Activated effector memory CD4-positive, alpha-beta T cell treated with Interleukin-2 at 50 U/mL for 16 hours (primary cell): ENCODE data around the gene AMBP.
"Not testable (repeated sequence)": the region's sequence is repeated elsewhere in the genome, so short reads cannot be mapped to it uniquely, and the experiment has no call there.

ENCODE experiments used
- DNase-seq: peaks from one replicate; pipeline ENCODE4 v3.0.0-alpha.2; 2020

AMBP gene

GRCh38 chr9:114049441-114050225 is 28.5 kb downstream of the AMBP start:
- no peak for DNase-seq

DNA sequence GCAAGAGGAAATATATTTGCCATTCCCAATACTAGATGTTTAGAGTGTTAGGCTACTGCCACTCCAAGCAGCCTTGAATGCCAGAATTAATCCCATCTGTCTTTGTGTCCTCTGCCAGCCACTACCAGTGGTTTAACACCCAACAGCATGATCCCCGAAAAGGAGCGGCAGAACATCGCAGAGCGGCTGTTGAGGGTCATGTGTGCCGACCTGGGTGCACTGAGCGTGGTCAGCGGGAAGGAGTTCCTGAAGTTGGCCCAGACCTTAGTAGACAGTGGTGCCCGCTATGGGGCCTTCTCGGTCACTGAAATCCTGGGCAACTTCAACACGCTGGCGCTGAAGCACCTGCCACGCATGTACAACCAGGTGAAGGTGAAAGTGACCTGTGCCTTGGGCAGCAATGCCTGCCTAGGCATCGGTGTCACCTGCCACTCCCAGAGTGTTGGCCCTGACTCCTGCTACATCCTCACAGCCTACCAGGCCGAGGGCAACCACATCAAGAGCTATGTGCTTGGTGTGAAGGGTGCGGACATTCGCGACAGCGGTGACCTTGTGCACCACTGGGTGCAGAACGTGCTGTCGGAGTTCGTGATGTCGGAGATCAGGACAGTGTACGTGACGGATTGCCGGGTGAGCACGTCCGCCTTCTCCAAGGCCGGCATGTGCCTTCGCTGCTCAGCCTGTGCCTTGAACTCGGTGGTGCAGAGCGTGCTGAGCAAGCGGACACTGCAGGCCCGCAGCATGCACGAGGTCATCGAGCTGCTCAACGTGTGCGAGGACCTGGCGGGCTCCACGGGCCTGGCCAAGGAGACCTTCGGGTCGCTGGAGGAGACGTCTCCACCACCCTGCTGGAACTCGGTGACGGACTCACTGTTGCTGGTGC is 29.3 kb downstream of the AMBP start:
- no peak for DNase-seq

DNA sequence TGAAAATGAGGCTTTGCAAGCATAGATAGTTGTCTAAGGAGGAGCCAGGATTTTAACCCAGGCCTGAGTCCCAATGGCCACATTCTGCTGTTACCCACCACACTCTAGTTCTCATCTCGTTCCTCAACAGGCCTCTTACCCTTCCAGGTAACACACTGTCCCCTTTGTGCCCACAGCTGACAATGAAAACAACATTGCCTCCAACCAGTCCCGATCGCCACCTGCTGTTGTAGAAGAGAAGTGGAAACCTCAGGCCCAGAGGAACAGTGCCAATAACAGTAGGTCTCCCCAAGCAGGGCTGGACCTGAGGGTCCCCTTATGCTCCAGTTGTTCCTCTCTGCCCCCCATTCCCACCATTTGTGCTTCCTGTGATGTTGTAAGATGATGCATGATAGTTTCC is 30.4 kb downstream of the AMBP start:
- DNase-seq, result no peak

DNA sequence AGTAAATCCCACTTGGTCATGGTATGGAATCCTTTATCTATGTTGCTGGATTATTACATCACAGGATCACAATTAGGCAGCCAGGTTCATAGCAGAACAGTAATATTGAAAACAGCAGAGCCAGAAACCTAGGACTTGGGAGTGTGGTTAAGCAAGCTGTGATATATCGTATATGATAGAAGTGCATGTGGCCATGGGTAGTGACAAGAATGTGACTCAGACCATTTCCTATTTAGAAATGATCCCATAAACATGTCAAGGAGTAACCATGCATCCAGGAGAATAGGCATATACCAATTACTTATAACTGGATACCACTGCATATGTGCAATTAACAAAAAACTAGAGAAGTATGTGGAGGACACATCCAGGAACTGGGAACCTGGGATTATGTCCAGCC is 31.2 kb downstream of the AMBP start:
- no peak for DNase-seq

DNA sequence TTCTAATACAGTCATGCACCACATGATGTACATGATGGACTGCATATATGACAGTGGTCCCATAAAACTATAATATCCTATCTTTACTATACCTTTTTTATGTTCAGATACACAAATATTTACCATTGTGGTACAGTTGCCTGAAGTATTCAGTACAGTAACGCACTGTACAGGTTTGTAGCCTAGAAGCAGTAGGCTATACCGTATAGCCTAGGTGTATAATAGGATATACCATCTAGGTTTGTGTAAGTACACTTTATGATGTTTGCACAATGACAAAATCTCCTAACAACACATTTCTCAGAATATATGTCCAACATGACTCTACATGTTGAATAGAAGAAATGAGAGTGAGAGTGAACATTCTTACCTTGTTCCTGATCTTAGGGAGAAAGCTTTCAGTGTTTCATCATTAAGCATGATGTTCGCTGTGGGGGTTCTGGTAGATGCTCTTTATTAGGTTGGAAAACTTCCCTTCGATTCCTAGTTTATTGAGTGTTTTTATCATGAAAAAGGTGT is 31.8 kb downstream of the AMBP start:
- DNase-seq, result no peak

- DNase-seq, result not testable (repeated sequence)
Measured at GRCh38 chr9:114043660-114044059, 34.4 kb downstream of the AMBP start.

DNA sequence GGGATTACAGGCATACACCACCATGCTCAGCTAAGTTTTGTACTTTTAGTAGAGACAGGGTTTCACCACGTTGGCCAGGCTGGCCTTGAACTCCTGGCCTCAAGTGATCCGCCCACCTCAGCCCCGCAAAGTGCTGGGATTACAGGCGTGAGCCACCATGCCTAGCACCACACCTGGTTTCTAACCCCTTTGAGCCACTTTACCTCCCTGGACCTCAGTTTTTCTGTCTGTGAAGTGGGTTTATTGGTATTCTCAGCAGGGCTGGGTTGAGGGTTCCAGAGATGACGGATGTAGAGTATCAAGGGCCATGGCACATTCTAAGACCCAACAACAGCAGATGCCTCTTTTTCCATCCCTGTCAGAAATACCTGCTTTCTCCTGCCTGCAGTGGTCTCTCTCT is 38.6 kb downstream of the AMBP start:
- DNase-seq, result no peak

GRCh38 chr9:114038724-114039313 is 39.3 kb downstream of the AMBP start:
- no peak for DNase-seq

DNA sequence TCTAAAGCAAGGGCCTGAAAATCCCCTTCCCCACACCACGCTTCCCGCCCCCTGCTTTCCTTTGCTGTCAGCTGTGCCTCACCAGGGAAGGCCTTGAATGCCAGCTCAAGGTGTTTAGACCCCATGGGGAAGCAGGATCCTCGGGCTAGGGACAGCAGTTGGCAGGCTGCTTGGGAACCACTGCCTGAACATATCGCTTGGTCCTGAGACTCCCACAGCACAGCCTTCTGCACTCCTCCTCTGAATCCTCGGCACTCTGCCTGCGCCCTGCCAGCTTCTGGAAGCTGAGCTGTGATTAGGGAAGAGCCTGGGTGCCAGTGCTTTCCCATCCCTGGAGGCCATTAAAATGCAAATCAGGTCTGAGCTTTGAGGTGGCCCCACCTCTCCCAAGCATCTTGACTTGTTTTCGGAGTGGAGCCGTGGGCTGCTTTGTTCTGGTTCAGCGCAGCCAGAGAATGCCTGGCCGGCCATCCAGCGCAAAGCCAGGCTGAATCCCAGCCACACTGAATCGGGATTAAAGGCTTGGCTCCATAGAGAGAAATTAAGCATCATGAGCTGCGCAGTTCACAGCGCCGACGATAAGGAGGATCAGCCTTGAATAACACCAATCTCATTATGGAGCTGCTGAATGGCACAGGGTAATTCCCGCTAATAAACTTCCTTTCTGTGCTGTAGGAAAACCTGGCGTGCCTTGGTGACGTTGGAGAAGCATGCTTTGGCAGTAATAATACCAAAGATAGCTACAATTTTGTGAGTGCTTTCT is 40.0 kb downstream of the AMBP start:
- DNase-seq, result no peak

DNA sequence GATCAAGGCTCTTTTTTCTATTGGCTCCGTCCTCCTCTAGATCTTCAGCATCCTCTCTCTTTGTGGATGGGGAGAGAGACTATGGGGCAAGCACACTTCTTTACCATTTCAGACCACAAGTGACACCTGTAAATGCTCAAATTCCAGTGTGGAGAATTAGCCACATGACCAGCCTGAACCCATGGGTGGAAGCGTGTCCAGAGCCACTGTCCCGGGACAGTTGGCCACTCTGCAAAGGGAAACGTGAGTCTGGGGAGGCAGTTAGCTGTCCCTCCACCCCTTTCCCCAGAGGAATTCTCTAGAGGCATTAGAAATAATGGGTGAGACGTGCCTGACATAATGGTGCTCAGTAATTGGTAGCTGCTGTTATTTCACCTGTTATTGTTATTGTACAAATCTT is 40.9 kb downstream of the AMBP start:
- DNase-seq, result no peak

DNA sequence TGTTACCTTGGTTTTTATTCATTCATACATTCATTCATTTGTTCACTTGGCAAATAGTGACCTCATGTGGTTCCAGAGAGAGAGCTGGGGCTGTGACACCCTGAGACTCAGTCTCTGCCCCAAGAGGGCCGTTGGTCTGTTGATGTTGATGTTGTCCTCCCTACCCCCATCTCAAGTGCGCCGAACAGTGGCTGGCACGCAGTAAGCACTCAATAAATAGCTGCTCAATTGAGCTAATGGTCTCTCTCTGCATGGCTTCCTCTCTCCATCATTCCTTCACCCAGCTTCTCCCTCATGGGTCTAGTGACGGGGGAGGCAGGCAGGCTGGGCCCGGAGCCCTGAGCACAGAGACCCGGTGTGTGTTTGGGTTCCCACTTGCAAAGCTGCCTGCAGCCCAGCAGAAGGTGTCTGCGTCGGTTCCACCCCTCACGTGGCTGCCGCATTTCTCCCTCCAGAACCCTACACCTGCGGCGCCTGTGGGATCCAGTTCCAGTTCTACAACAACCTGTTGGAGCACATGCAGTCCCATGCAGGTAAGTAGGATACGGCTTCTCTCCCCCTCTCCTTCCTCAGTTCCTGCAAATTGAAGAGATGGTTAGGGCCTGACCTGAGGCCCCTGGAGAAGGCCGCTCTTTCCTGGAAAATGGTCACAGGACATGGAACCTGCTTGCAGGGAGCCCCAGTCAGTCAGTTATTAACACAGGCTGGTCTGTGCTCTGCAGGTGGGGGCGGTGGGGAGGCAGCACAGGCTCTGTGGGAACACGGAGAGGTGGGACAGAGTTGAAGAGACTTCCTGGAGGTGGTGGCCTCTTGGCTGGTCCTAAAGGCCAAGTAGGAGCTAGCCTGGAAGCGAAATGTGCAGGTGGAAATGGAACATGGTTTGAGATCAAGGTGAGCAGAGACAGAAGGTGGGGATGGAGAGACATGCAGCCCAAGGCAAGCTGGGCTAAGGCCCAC is 42.0 kb downstream of the AMBP start:
- no peak for DNase-seq

GRCh38 chr9:114035221-114035844 is 42.8 kb downstream of the AMBP start:
- DNase-seq, result no peak

DNA sequence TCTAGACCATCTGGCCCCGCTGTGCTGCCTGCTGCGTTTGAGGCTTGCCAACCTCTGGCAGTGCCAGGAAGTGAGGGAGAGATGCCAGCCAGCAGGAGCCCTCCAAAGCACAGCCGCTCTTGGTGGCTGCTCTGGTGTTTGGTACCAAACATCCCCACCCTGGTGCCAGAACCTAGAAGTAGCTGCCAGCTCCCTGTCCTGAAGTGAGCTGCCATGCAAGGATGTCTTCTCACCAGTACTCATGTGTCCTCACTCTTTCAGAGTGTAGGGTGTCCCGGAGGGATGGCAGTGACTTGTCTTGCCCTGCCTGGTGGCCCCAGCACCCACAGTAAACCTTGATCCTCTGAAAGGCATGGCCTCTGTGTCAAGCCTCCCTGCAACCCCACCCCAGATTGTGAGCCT is 43.4 kb downstream of the AMBP start:
- DNase-seq, result no peak

DNA sequence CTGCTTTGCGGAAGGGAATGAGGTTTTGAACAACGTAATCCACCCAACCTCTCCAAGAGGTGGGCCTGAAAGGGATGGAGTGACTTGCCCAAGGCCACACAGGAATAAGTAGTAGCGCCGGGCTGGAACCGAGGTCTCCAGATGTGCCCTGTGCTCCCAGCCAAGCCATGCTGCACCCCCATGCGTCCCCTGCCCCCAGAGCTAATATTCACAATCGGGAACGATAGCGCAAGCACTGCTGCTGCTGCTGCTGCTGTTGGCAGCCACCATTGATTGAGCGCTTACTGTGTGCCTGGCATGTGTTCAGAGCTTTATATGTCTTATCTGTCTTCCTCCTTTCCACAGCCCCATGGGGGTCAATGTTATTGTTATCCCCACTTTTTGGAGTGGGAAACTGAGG is 43.9 kb downstream of the AMBP start:
- DNase-seq, result no peak

GRCh38 chr9:114033397-114034103 is 44.5 kb downstream of the AMBP start:
- DNase-seq, result no peak

GRCh38 chr9:114031948-114032840 is 45.9 kb downstream of the AMBP start:
- no peak for DNase-seq

DNA sequence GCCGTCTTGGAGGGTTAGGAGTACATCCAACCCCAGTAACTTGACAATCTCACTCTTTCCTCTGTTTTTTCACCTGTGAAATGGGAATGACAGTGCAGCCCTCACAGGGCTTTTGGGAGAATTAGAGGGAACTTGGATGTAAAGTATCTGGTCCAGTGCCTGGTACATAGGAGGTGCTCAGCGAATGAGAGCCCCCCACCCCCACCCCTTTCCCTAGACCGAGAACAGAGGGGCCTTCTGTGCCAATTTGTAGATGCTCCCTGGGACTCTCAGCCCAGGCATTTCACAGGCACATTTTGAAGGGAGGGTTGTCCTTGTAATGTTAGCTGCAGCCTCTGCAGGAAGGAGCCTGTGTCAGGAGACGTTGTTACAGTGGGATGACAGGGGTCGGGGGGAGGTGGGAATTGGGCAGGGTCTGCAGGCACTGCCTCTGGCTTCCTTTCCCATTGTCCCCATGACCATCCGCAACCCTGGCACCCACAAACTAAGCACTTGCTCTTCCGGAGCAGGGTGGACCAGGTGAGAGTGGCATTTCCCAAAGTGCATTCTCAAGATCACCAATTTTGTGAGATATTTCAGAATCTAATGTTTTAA is 47.0 kb downstream of the AMBP start:
- no peak for DNase-seq

- DNase-seq, result no peak
Measured at GRCh38 chr9:114030364-114030763, 47.7 kb downstream of the AMBP start.
